Stimulated activated effector memory CD8-positive, alpha-beta T cell treated with anti-CD3 and anti-CD28 coated beads, Interleukin-12 subunit alpha, Interleukin-12 subunit beta, amount 100 ng/mL, for 72 hours (primary cell): ENCODE measurements around the gene GRID1.

Source experiments
- ATAC-seq: fragments of 150-1000 bp; cut with Tn5 transposase; 2 replicates; pipeline ENCODE4 v1.10.0; 2021
- DNase-seq, 2 donors: peaks; one replicate each; pipeline ENCODE4 v3.0.0; 2021 to 2022; ENCODE audit warnings: low spot score in 2 of 2
- H3K27ac Mint-ChIP-seq: one replicate; pipeline ENCODE4 v1.8.0; 2022; ENCODE audit warnings: mild to moderate bottlenecking, mixed read lengths
- H3K36me3 Mint-ChIP-seq: one replicate; pipeline ENCODE4 v1.8.0; 2022; ENCODE audit warnings: mild to moderate bottlenecking, mixed read lengths
- H3K4me1 Mint-ChIP-seq: one replicate; pipeline ENCODE4 v1.8.0; 2022; ENCODE audit warnings: mixed read lengths
- H3K4me3 Mint-ChIP-seq: one replicate; pipeline ENCODE4 v1.8.0; 2022; ENCODE audit warnings: mild to moderate bottlenecking, mixed read lengths
- H3K9me3 Mint-ChIP-seq: one replicate; pipeline ENCODE4 v1.8.0; 2022; ENCODE audit warnings: mixed read lengths

Gene GRID1

DNA sequence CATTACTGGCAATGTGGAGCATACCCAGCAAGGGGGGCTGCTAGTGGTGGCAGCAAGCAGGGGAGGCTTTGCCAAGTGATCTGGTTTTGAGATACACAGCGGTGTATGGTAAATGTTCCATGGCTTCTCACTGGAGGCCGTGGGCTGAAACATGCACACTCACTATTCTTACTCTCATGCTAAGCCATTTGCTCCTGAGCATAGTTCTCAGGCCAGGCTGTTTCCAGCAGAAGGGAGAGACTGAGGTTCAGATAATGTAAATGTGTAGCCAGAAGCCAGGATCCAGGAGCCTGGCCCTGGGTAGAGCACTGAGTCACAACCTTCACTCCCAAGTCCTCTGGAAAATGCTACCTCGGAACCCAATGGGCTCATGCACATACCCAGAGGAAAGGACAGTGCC lies 757.9 kb downstream of the GRID1 start:
- Mint-ChIP-seq H3K4me3 (no peak overlapping the region), H3K27ac (no peak overlapping the region), H3K9me3 (no peaks in the 10 kb centered on the region), H3K36me3 (no peaks in the 10 kb centered on the region), H3K4me1 (peaks cover 27% of the 10 kb centered on the region)
- ATAC-seq = no peak
- DNase-seq = peak in 1 of 2 donors; percentile 35

DNA sequence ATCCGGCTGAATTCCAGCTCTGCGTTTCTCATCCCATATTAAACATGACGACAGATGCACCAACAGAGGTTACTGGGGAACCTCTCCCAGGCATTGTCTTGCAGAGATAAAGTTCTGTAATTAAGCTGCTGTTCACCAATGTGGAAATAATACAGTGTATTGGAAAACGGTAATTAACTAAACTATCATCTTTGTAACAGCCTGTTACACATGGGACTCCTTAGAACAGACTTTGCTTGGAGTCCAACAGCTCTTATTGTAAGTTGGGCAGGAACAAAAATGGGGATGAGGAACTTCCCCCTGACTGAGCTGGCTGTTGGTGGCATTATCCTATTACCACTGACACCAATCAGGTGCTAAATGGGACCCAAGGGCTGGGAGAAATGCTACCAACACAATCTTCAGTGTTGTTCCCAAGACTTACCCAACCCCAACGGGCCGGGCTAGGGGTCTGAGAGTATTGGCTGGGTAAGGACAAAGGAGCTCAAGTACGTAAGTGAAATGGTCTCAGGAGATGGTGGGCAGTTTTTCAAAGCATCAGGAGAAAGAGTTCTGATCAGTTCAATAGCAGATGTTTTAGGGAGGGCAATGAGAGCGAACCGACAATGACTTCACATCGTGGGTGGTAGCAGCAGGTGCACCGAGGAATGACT lies 759.4 kb downstream of the GRID1 start:
- peaks cover 25% of the 10 kb centered on the region for H3K4me1 Mint-ChIP-seq
- no peaks in the 10 kb centered on the region for H3K9me3 Mint-ChIP-seq
- H3K27ac Mint-ChIP-seq = no peak overlapping the region
- no peak for DNase-seq
- no peak overlapping the region for H3K4me3 Mint-ChIP-seq
- no peaks in the 10 kb centered on the region for H3K36me3 Mint-ChIP-seq
- ATAC-seq = no peak

GRCh38 chr10:85606401-85606800 lies 760.2 kb downstream of the GRID1 start:
- no peak overlapping the region for H3K27ac Mint-ChIP-seq
- H3K9me3 Mint-ChIP-seq = no peaks in the 10 kb centered on the region
- ATAC-seq = no peak
- no peak overlapping the region for H3K4me3 Mint-ChIP-seq
- DNase-seq = no peak
- H3K4me1 Mint-ChIP-seq = peaks cover 19% of the 10 kb centered on the region
- H3K36me3 Mint-ChIP-seq = no peaks in the 10 kb centered on the region

DNA sequence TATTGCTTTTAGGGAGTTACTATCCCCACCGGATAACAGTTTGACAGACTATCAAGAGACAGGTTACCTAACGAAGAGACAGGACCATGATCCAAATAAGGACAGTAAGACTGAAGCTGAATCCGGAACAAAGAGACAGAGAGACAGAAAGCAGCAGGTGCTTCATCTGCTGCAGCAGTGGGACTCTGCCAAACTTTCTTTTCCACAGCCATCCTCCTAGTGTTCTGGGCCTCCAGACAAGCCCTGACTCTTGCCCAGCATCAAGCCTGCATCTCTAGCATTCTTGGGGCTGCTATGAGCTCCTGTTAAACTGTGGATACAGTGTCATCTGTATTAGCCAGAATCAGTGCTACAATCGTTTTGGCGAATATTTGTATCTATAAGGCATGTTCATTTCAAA lies 761.7 kb downstream of the GRID1 start:
- no peak for ATAC-seq
- no peak overlapping the region for H3K4me3 Mint-ChIP-seq
- H3K9me3 Mint-ChIP-seq = no peaks in the 10 kb centered on the region
- no peaks in the 10 kb centered on the region for H3K36me3 Mint-ChIP-seq
- H3K4me1 Mint-ChIP-seq = peaks cover 19% of the 10 kb centered on the region
- no peak overlapping the region for H3K27ac Mint-ChIP-seq
- no peak for DNase-seq

GRCh38 chr10:85604136-85604725 lies 762.4 kb downstream of the GRID1 start:
- Mint-ChIP-seq H3K4me3 (no peak overlapping the region), H3K4me1 (peaks cover 19% of the 10 kb centered on the region), H3K9me3 (no peaks in the 10 kb centered on the region), H3K36me3 (no peaks in the 10 kb centered on the region), H3K27ac (no peak overlapping the region)
- no peak for DNase-seq
- no peak for ATAC-seq

DNA sequence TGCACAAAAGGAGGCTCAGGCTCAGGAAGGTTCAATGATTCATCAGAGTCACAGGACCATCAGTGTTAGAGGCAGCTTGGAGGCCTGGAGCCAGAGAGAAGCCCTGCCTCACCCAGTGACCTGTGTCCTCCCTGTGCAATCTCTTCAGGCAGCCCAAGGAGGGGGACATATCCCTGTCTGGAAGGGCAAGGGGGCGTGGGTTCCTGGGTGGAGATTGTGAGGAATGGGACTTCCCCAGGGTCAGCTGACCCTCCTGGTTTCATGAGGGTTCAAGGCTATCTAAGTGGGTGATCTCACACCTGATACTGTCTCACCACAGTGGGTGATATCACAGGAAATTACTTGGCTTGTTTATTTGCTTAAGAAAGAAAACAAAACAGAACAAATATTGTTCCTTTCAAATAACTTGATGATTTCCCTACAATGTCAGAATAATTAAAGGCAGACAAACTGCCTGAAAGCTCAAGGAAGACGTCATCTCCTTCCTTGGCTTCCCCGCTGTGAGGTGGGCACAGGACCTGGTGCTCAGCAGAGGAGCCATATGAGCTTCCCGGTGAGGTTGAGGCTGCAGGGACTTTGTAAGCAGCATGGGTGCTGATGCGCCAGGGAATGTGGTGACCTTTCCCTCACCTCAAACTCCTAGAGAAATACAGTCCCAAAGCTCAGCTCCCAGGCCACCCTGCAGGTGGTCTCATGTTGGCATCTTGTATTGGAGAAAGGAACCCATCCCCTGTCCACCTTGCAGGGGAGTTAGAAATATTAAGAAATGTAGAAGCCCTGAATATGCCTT lies 763.2 kb downstream of the GRID1 start:
- peaks cover 19% of the 10 kb centered on the region for H3K4me1 Mint-ChIP-seq
- H3K9me3 Mint-ChIP-seq = no peaks in the 10 kb centered on the region
- no peak overlapping the region for H3K27ac Mint-ChIP-seq
- ATAC-seq (peak; percentile 58), DNase-seq (peak in 1 of 2 donors; percentile 35)
- H3K36me3 Mint-ChIP-seq = no peaks in the 10 kb centered on the region
- no peak overlapping the region for H3K4me3 Mint-ChIP-seq

GRCh38 chr10:85602713-85603112 lies 763.9 kb downstream of the GRID1 start:
- H3K9me3 Mint-ChIP-seq = no peaks in the 10 kb centered on the region
- DNase-seq = peak in 1 of 2 donors; percentile 18
- no peak overlapping the region for H3K4me3 Mint-ChIP-seq
- no peak overlapping the region for H3K27ac Mint-ChIP-seq
- no peaks in the 10 kb centered on the region for H3K36me3 Mint-ChIP-seq
- peak; percentile 20 for ATAC-seq
- H3K4me1 Mint-ChIP-seq = peaks cover 19% of the 10 kb centered on the region

DNA sequence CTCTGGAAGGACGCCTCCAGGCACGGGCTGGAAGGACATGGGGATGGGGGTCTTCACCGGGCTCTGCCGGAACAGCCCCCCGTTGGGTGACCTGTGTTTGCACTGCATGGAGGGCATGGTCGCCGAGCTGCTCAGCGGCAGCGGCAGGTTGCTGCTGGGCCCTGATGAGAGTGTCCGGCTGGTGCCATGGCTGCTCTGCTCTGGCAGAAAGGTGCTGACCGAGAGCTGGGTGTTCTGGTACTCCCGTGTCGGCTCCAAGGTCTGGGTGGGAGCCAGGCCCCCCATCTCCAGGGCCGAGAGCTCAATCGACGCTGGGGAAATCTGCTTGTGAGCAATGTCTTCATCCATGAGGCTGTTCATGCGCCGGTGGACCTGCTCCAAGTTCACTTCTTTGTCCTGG lies 764.3 kb downstream of the GRID1 start:
- H3K9me3 Mint-ChIP-seq = no peaks in the 10 kb centered on the region
- H3K4me1 Mint-ChIP-seq = peaks cover 19% of the 10 kb centered on the region
- no peak overlapping the region for H3K4me3 Mint-ChIP-seq
- DNase-seq (peak in 1 of 2 donors; percentile 25), ATAC-seq (no peak)
- H3K36me3 Mint-ChIP-seq = no peaks in the 10 kb centered on the region
- H3K27ac Mint-ChIP-seq = no peak overlapping the region

- Mint-ChIP-seq H3K9me3 (no peaks in the 10 kb centered on the region), H3K4me1 (peaks cover 19% of the 10 kb centered on the region), H3K36me3 (no peaks in the 10 kb centered on the region), H3K27ac (no peak overlapping the region), H3K4me3 (no peak overlapping the region)
- ATAC-seq (no peak), DNase-seq (peak in 1 of 2 donors; percentile 29)
These were observed 765.1 kb downstream of the GRID1 start for GRCh38 chr10:85601526-85601925.

DNA sequence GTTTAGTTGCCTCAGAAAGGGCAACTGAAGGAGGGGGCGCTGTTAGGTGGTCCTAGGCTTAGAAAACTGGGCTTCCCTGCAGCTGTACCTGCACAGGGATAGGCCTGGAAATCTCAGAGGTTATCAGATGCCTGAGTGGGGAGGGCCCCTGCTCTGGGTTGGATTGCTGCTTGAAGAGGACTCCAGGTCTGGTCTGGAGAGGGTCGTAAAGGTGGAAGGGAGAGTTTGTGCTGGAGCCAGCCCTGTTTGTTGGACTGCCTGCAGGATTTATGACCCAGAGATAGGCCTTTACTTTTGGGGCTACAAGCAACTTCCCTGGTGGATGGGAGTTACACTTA lies 765.9 kb downstream of the GRID1 start:
- no peaks in the 10 kb centered on the region for H3K9me3 Mint-ChIP-seq
- H3K36me3 Mint-ChIP-seq = no peaks in the 10 kb centered on the region
- H3K4me1 Mint-ChIP-seq = peaks cover 19% of the 10 kb centered on the region
- H3K4me3 Mint-ChIP-seq = no peak overlapping the region
- DNase-seq (peak in 1 of 2 donors; percentile 18), ATAC-seq (no peak)
- H3K27ac Mint-ChIP-seq = no peak overlapping the region

- Mint-ChIP-seq H3K4me3 (no peak overlapping the region), H3K4me1 (peaks cover 20% of the 10 kb centered on the region), H3K36me3 (no peaks in the 10 kb centered on the region), H3K9me3 (no peaks in the 10 kb centered on the region), H3K27ac (no peak overlapping the region)
- no peak for ATAC-seq
- DNase-seq = peak in 1 of 2 donors; percentile 8
These were observed 766.4 kb downstream of the GRID1 start for GRCh38 chr10:85600026-85600743.

GRCh38 chr10:85599081-85599480 lies 767.5 kb downstream of the GRID1 start:
- Mint-ChIP-seq H3K4me3 (no peak overlapping the region), H3K4me1 (peaks cover 28% of the 10 kb centered on the region), H3K36me3 (no peaks in the 10 kb centered on the region), H3K9me3 (no peaks in the 10 kb centered on the region), H3K27ac (no peak overlapping the region)
- DNase-seq = no peak
- ATAC-seq = no peak

GRCh38 chr10:85598646-85599045 lies 767.9 kb downstream of the GRID1 start:
- ATAC-seq (no peak), DNase-seq (no peak)
- no peaks in the 10 kb centered on the region for H3K9me3 Mint-ChIP-seq
- no peak overlapping the region for H3K4me3 Mint-ChIP-seq
- no peak overlapping the region for H3K27ac Mint-ChIP-seq
- peaks cover 24% of the 10 kb centered on the region for H3K4me1 Mint-ChIP-seq
- H3K36me3 Mint-ChIP-seq = no peaks in the 10 kb centered on the region

GRCh38 chr10:85597006-85597405 lies 769.6 kb downstream of the GRID1 start:
- Mint-ChIP-seq H3K4me1 (peaks cover 12% of the 10 kb centered on the region), H3K36me3 (no peaks in the 10 kb centered on the region), H3K4me3 (no peak overlapping the region), H3K9me3 (no peaks in the 10 kb centered on the region), H3K27ac (no peak overlapping the region)
- ATAC-seq (no peak), DNase-seq (peak in 1 of 2 donors; percentile 26)

- Mint-ChIP-seq H3K4me1 (peaks cover 12% of the 10 kb centered on the region), H3K36me3 (no peaks in the 10 kb centered on the region), H3K4me3 (no peak overlapping the region), H3K27ac (no peak overlapping the region), H3K9me3 (no peaks in the 10 kb centered on the region)
- no peak for ATAC-seq
- no peak for DNase-seq
These were observed 770.2 kb downstream of the GRID1 start for GRCh38 chr10:85596389-85596788.
